ENCODE results near the gene PLET1. TPM values are rescaled to one million over a fixed set of nuclear protein-coding genes. Genes with fewer than 3 reads are reported as not detected.
A peak's percentile ranks its signal among the peaks of the same experiment; 100 is the strongest.

Gene PLET1
- total RNA-seq, 2 experiments from 2014 or later = not detected

DNA sequence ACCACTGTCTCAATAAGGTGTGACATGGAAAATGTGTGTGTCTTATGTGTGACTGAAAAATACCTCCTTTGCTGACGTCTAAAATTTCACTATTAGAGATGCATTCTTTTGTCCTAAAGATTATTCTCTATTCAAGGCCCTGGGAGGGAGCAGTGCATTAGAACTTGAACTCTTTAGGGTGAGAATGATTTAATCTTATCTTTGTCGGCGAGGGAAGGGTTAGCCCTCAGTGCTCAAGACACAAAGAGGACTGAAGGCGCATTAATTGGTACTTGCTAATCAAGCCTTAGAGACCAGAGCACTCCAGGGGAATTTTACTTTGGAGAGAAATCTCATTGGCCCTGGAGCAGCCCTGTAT, 29.8 kb upstream of the PLET1 start:
- Histone ChIP-seq H3K27ac (ENCODE audit: low read depth, low read length, poor library complexity, severe bottlenecking) (no peak overlapping the region), H3K4me1 (ENCODE audit: insufficient read depth, low read length, poor library complexity, severe bottlenecking) (peaks cover 5% of the 10 kb centered on the region), H3K79me2 (ENCODE audit: insufficient read depth, low read depth, low read length) (no peaks in the 10 kb centered on the region), H3K36me3 (ENCODE audit: insufficient read depth, low read length) (no peaks in the 10 kb centered on the region), H3K9me3 (ENCODE audit: low read length) (no peaks in the 10 kb centered on the region), H3K9me2 (ENCODE audit: insufficient read depth, low read length) (no peaks in the 10 kb centered on the region), H3K4me2 (ENCODE audit: low read length) (peak overlapping the region; percentile 71), H2AFZ (ENCODE audit: low read length) (no peak overlapping the region; the same call in 1 of the 2 replicates), H3K4me3 (ENCODE audit: low read depth, low read length, poor library complexity, severe bottlenecking) (peak overlapping the region; percentile 49), H4K20me1 (ENCODE audit: insufficient read depth, low read length) (no peaks in the 10 kb centered on the region)
- intact Hi-C loops (cut with micrococcal nuclease; ENCODE audit: unreplicated experiment) = loop anchor here (1.0 to 5.0 kb wide), 3 partner anchors 265 to 507 kb away; no protein-coding TSS in a partner anchor
- CTCF ChIA-PET (ENCODE audit: unreplicated experiment) = no interaction called here
- no peak for DNase-seq (ENCODE audit: low spot score)
- POLR2A ChIA-PET = no interaction called here
- BruUV-seq (replicated peaks) = no TSS peak
- TF ChIP-seq EZH2phosphoT487 (IDR thresholded peaks at IDR 0.05; ENCODE audit: borderline replicate concordance, low read depth, low read length) (no peak), CTCF (conservative IDR thresholded peaks at IDR 0.05; ENCODE audit: low read length) (no peak)

DNA sequence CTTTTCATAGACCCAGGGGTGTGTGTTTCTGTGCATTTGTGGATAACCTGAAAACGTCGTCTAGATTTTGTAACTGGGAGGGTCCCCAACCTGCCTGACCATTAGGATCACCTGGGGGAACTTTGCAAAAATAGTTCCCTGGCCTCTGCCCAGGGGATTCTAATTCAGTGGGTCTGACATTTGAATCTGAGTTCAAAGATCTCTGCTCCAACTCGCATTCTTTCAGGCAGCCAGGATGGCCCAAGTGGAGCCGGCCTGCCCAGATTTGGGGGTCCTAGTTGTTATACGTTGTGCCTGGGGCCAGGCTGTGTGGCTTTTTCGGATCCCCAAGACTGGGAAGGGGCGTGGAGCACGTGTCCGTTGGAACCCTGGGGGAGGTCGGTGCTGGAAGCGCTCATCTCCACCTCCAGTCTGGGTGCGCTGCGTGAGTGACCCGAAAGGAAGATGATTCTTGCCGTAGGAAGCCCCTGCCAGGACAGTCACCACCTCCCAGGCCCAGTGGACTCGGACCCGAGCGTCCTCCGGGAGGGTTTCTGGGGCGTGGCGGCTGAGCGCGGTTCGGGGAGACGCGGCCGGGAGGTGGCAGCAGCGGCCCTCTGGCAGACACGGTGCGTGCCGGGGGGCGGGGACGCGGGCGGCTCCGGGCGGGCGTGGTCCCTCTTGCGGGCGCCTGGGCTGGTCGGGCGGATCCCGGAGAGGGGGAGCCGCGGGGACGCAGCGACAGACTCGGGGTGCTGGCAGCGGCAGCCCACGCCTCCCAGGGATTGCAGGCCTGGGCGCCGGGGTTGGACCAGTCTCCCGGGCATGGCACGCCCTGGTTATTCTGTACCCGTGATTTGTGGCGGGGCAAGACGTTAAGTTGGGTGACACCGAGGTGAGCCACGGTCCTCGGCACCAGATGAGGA, 29.2 kb upstream of the PLET1 start:
- Histone ChIP-seq H4K20me1 (ENCODE audit: insufficient read depth, low read length) (no peaks in the 10 kb centered on the region), H3K36me3 (ENCODE audit: insufficient read depth, low read length) (no peaks in the 10 kb centered on the region), H3K27ac (ENCODE audit: low read depth, low read length, poor library complexity, severe bottlenecking) (no peak overlapping the region), H3K4me1 (ENCODE audit: insufficient read depth, low read length, poor library complexity, severe bottlenecking) (peaks cover 5% of the 10 kb centered on the region), H3K4me3 (ENCODE audit: low read depth, low read length, poor library complexity, severe bottlenecking) (peak overlapping the region; percentile 49), H3K79me2 (ENCODE audit: insufficient read depth, low read depth, low read length) (no peaks in the 10 kb centered on the region), H2AFZ (ENCODE audit: low read length) (peak overlapping the region; percentile 73), H3K4me2 (ENCODE audit: low read length) (peak overlapping the region; percentile 71), H3K9me3 (ENCODE audit: low read length) (no peaks in the 10 kb centered on the region), H3K9me2 (ENCODE audit: insufficient read depth, low read length) (no peaks in the 10 kb centered on the region)
- CTCF ChIA-PET (ENCODE audit: unreplicated experiment) = no interaction called here
- BruUV-seq (replicated peaks) = no TSS peak
- TF ChIP-seq EZH2phosphoT487 (IDR thresholded peaks at IDR 0.05; ENCODE audit: borderline replicate concordance, low read depth, low read length) (no peak), CTCF (conservative IDR thresholded peaks at IDR 0.05; ENCODE audit: low read length) (peak; percentile 83)
- POLR2A ChIA-PET = no interaction called here
- peak; percentile 64 for DNase-seq (ENCODE audit: low spot score)
- intact Hi-C loops (cut with micrococcal nuclease; ENCODE audit: unreplicated experiment) = loop anchor here (1.0 to 10.0 kb wide), 4 partner anchors 265 to 995 kb away; no protein-coding TSS in a partner anchor

GRCh38 chr11:112288021-112288420, 27.4 kb upstream of the PLET1 start:
- ChIA-PET CTCF (ENCODE audit: unreplicated experiment) (no interaction called here), POLR2A (no interaction called here)
- no TSS peak for BruUV-seq (replicated peaks)
- H2AFZ ChIP-seq (ENCODE audit: low read length) = no peak overlapping the region
- H3K79me2 ChIP-seq (ENCODE audit: insufficient read depth, low read depth, low read length) = no peaks in the 10 kb centered on the region
- no peaks in the 10 kb centered on the region for H4K20me1 ChIP-seq (ENCODE audit: insufficient read depth, low read length)
- H3K36me3 ChIP-seq (ENCODE audit: insufficient read depth, low read length) = no peaks in the 10 kb centered on the region
- no peaks in the 10 kb centered on the region for H3K9me2 ChIP-seq (ENCODE audit: insufficient read depth, low read length)
- no peak for DNase-seq (ENCODE audit: low spot score)
- no peaks in the 10 kb centered on the region for H3K9me3 ChIP-seq (ENCODE audit: low read length)
- H3K4me3 ChIP-seq (ENCODE audit: low read depth, low read length, poor library complexity, severe bottlenecking) = no peak overlapping the region
- H3K4me1 ChIP-seq (ENCODE audit: insufficient read depth, low read length, poor library complexity, severe bottlenecking) = peaks cover 5% of the 10 kb centered on the region
- no peak overlapping the region for H3K4me2 ChIP-seq (ENCODE audit: low read length)
- TF ChIP-seq EZH2phosphoT487 (IDR thresholded peaks at IDR 0.05; ENCODE audit: borderline replicate concordance, low read depth, low read length) (no peak), CTCF (conservative IDR thresholded peaks at IDR 0.05; ENCODE audit: low read length) (no peak)
- intact Hi-C loops (cut with micrococcal nuclease; ENCODE audit: unreplicated experiment) = loop anchor here (10.0 kb wide), 1 partner anchor 997 kb away; no protein-coding TSS in a partner anchor
- no peak overlapping the region for H3K27ac ChIP-seq (ENCODE audit: low read depth, low read length, poor library complexity, severe bottlenecking)
